Nephron (organoid): ENCODE measurements around the gene CD300H.
"Not testable (repeated sequence)": the region's sequence is repeated elsewhere in the genome, so short reads cannot be mapped to it uniquely, and the experiment has no call there.

ENCODE experiments used
- H3K27ac Mint-ChIP-seq, 3 experiments: 2 replicates each; pipeline ENCODE4 v1.8.0; 2020; ENCODE audit warnings: mixed read lengths in 3 of 3, mild to moderate bottlenecking in 2 of 3, moderate library complexity in 1 of 3
- H3K27me3 Mint-ChIP-seq: 2 replicates; pipeline ENCODE4 v1.8.0; 2021; ENCODE audit warnings: low read depth, mild to moderate bottlenecking, moderate library complexity, mixed read lengths
- H3K36me3 Mint-ChIP-seq: 2 replicates; pipeline ENCODE4 v1.8.0; 2020; ENCODE audit warnings: low read depth, mixed read lengths
- H3K4me1 Mint-ChIP-seq: 2 replicates; pipeline ENCODE4 v1.8.0; 2020; ENCODE audit warnings: mixed read lengths
- H3K4me3 Mint-ChIP-seq, 3 experiments: 2 replicates each; pipeline ENCODE4 v1.8.0; 2020; ENCODE audit warnings: mild to moderate bottlenecking in 3 of 3, mixed read lengths in 3 of 3, moderate library complexity in 2 of 3
- H3K9me3 Mint-ChIP-seq: 2 replicates; pipeline ENCODE4 v1.8.0; 2020; ENCODE audit warnings: mixed read lengths
- TF ChIP-seq, protein P1 (sequence below), 3 experiments: fragments of 200-600 bp; sonication (generic); IDR thresholded peaks; one replicate each; pipeline ENCODE4 v1.5.0; 2021; ENCODE audit warnings: antibody characterized with exemption in 3 of 3; ENCODE audit not compliant: unreplicated experiment in 3 of 3

CD300H gene

DNA sequence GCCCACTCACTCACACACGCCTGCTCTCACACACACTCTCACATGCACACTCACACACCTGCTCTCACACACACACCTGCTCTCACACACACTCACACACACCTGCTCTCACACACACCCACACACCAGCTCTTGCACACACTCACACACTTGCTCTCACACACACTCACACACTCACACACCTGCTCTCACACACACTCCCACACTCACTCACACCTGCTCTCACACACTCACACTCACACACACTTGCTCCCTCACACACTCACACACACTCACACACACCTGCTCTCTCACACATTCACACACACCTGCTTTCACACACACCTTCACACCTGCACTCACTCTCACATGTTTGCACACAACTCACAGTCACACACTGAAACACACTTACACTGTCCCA lies 4.0 kb downstream of the CD300H start:
- Mint-ChIP-seq H3K27me3 (peaks cover 40% of the 10 kb centered on the region), H3K9me3 (peaks cover 8% of the 10 kb centered on the region), H3K36me3 (no peaks in the 10 kb centered on the region), H3K4me3 (no peak overlapping the region), H3K4me1 (peaks cover 3% of the 10 kb centered on the region), H3K27ac (no peak overlapping the region)
- TF ChIP-seq, protein P1, sequence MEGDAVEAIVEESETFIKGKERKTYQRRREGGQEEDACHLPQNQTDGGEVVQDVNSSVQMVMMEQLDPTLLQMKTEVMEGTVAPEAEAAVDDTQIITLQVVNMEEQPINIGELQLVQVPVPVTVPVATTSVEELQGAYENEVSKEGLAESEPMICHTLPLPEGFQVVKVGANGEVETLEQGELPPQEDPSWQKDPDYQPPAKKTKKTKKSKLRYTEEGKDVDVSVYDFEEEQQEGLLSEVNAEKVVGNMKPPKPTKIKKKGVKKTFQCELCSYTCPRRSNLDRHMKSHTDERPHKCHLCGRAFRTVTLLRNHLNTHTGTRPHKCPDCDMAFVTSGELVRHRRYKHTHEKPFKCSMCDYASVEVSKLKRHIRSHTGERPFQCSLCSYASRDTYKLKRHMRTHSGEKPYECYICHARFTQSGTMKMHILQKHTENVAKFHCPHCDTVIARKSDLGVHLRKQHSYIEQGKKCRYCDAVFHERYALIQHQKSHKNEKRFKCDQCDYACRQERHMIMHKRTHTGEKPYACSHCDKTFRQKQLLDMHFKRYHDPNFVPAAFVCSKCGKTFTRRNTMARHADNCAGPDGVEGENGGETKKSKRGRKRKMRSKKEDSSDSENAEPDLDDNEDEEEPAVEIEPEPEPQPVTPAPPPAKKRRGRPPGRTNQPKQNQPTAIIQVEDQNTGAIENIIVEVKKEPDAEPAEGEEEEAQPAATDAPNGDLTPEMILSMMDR (IDR thresholded peaks at IDR 0.05; ENCODE audit: unreplicated experiment in 3 of 3): no peak

DNA sequence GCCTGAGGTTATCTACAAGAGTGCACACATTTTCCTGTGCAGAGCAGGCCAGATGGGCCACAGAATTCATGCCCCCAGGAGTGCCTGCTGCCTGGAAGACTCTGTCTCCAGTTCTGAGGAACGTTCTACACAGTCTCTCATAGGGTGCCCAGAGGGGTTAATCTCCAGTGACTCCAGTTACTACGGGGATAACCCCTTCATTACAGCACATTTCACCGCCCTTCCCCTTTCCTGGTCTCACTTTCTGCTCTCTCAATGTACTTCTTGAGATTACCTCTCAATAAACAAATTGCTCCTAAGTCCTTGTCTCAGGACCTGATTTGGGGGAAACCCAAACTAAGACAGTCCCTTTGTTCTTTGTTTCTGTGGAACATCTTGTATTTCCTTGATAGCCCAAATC lies 5.7 kb downstream of the CD300H start:
- no peak overlapping the region for H3K4me3 Mint-ChIP-seq
- H3K27ac Mint-ChIP-seq: no peak overlapping the region
- TF ChIP-seq, protein P1 (IDR thresholded peaks at IDR 0.05; ENCODE audit: unreplicated experiment in 3 of 3): no peak
- H3K36me3 Mint-ChIP-seq: no peaks in the 10 kb centered on the region
- H3K27me3 Mint-ChIP-seq: peaks cover 48% of the 10 kb centered on the region
- H3K4me1 Mint-ChIP-seq: no peaks in the 10 kb centered on the region
- H3K9me3 Mint-ChIP-seq: peaks cover 12% of the 10 kb centered on the region

DNA sequence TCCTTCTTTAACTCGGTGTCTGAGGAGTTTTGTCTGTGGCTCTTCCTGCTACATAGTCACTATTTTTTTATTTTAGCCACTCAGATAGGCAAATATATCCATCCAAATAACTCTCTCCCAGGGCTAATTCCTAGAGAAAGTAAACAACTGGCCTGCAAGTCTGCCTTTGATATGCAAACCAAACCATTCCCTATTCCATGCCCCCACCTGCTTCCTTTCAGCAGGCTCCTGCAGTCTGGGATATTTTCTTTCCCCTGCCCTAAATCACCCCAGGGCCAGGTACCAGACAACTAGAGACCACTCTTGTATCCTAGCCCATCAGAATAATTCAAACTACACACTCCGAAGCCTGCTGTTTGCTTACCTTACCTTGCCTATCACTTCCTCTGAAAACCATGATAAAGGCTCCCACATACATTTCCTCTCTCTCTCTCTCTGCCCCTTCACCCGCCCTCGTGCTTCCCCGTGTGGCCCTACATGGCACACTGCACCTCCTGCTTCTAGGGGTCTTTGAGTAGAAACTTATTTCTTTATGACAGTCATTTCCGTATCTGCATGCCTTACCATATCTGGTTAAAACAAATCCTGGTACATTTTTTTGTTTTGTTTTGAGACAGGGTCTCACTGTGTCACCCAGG lies 8.3 kb downstream of the CD300H start:
- Mint-ChIP-seq H3K27me3 (peaks cover 49% of the 10 kb centered on the region), H3K36me3 (no peaks in the 10 kb centered on the region), H3K9me3 (peaks cover 15% of the 10 kb centered on the region), H3K4me1 (no peaks in the 10 kb centered on the region), H3K27ac (no peak overlapping the region), H3K4me3 (no peak overlapping the region)
- TF ChIP-seq, protein P1 (IDR thresholded peaks at IDR 0.05; ENCODE audit: unreplicated experiment in 3 of 3): no peak

DNA sequence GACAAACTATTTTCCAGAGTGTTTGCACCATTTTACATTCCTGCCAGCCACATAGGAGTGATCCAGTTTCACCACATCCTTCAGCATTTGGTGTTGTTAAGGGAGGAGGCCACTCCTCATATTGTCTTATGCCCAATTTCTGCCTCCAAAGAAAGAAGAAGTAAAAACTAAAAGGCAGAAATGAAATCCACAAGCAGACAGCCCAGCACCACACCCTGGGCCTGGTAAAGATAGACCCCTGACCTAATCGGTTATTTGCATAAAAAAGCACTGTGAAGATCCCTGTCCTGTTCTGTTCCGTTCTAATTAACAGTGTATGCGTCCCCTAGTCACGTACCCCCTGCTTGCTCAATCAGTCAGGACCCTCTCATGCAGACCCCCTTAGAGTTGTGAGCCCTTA lies 8.9 kb downstream of the CD300H start:
- not testable (repeated sequence) for H3K27ac Mint-ChIP-seq, H3K4me1 Mint-ChIP-seq, H3K36me3 Mint-ChIP-seq, H3K4me3 Mint-ChIP-seq
- peaks cover 15% of the 10 kb centered on the region for H3K9me3 Mint-ChIP-seq
- H3K27me3 Mint-ChIP-seq: peaks cover 50% of the 10 kb centered on the region

DNA sequence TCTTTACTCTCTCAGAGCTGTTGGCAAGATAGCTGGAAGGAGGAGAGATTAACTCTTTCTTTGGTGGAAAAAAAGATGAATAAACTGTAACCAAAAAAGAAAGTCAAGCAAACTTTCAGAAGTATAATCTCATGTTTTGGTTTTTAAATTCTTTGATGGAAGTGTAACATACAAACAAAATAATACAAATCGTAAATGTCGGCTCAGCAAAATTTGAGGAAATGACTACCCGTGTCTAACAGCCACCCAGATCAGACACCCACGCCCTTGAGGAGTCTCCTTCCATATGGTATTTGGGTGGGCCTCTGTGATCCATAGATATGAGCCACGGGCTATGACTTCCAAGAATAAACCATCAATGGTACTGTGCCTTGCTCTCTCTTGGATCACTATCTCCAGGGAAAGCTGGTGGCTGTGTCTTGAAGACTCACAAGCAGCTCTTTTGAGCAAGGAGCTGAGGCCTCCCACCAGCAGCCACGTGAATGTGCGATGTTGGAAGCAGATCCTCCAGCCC lies 11.8 kb downstream of the CD300H start:
- no peak overlapping the region for H3K27ac Mint-ChIP-seq

DNA sequence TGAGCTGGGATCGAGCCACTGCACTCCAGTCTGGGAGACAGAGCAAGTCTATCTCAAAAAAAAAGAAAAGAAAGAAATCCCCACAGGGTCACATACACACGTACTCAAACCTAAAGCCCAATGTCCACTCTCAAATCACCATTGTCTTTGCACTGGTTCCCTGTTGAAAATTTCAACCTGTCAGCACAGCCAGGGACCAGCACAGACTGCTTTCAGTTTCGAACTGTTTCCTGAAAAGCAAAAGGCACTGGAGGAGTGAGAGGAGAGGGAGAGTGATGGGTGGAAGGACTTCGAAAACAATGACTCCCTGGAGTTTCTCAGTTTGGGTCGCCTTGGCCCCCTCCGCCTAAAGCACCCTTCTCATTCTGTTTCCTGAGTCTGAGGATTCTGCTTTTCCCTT lies 12.4 kb downstream of the CD300H start:
- H3K4me1 Mint-ChIP-seq: no peaks in the 10 kb centered on the region
- TF ChIP-seq, protein P1 (IDR thresholded peaks at IDR 0.05; ENCODE audit: unreplicated experiment in 3 of 3): no peak
- H3K4me3 Mint-ChIP-seq: no peak overlapping the region
- H3K27ac Mint-ChIP-seq: no peak overlapping the region
- H3K9me3 Mint-ChIP-seq: peaks cover 15% of the 10 kb centered on the region
- no peaks in the 10 kb centered on the region for H3K36me3 Mint-ChIP-seq
- H3K27me3 Mint-ChIP-seq: peaks cover 42% of the 10 kb centered on the region

More for the DNA sequence above, 11.8 kb downstream of the CD300H start:
- Mint-ChIP-seq H3K4me3 (no peak overlapping the region), H3K27me3 (peaks cover 47% of the 10 kb centered on the region), H3K9me3 (peaks cover 15% of the 10 kb centered on the region), H3K4me1 (no peaks in the 10 kb centered on the region), H3K36me3 (no peaks in the 10 kb centered on the region)
- TF ChIP-seq, protein P1 (IDR thresholded peaks at IDR 0.05; ENCODE audit: unreplicated experiment in 3 of 3): no peak
